Dermis microvascular lymphatic vessel endothelial cell (primary cell): ENCODE measurements around the gene GRK4. TPM values are rescaled to one million over a fixed set of nuclear protein-coding genes. Genes with fewer than 3 reads are reported as not detected.
"Not testable (repeated sequence)": the region's sequence is repeated elsewhere in the genome, so short reads cannot be mapped to it uniquely, and the experiment has no call there.

Experiments used
- DNase-seq, 2 donors: peaks; one replicate each; pipeline versions ENCODE4 v3.0.0 to v3.0.0-alpha.2; 2010; ENCODE audit warnings: low read depth in 2 of 2
- total RNA-seq: library from RNA; depleted of rRNA; stranded (reverse); fragments of >200 nt; gene quantifications from 2 replicates; pipeline ENCODE4 v1.2.1, GENCODE V29; 2014

GRK4 gene
- total RNA-seq, 1 donor from 2014 or later = 2.4 TPM

DNA sequence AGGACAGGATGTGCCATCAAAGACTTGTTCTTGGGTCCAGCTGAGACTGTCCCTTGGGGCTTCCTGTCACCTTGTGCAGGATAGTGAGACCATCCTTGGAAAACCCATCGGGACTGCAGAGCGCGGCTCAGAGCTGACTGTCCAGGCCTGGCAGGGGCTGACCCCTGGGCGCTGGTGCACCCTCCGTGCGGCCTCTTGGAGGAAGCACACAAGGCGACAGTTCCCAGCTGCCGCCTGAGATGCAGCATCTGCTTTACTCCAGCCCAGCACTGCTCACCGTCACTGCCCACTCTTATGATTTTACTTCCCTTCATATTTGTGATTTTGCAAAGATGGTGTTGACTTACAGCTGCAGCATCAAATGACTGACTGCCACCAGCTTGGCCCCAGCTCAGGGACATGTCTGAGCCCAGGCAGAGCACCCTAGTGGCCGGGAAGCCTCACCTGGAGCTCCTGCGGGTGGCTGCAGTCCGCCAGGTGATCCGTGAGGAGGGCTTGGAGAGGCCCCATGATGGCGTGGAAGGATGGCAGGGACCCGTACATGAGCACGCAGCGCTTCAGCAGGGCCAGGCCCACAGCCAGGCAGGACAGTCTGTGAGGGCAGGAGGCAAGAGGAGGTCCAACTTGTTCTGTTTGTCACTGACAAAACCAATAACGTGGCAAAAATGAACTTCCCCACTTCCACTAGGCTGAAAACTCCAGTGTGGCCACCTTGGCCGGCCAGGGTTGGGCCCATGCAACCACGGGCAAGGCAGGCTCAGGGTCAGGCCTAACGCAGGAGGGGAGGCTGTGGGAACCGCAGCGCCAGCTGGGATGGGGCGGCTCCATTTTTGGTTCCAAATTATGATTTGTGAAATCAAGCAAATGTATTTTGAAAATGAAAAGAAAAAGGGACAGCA, 22.0 kb upstream of the GRK4 start:
- no peak for DNase-seq

DNA sequence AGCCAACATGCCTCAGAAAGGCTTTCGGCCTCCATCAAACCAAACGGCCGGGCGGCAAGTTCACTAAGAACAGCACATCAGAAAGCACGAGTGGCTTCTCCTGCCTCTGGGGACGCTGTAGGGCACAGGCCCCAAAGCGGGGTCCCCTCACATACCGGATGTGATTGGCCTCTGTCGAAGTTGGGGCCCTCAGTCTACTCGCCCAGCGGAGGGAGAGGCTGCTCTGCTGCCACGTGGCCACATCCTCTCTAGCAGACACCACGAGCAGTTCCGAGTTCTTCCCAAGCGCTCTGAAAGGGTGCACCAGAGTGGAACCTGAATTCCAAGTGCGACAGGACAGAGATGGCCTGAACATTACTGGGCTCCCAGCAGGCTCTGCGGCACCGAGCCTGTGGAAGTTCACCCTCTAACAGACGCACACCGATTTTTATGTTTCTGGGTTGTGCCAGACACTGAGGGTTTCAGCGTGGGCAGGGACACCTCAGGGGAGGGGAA, 21.3 kb upstream of the GRK4 start:
- DNase-seq = no peak

DNA sequence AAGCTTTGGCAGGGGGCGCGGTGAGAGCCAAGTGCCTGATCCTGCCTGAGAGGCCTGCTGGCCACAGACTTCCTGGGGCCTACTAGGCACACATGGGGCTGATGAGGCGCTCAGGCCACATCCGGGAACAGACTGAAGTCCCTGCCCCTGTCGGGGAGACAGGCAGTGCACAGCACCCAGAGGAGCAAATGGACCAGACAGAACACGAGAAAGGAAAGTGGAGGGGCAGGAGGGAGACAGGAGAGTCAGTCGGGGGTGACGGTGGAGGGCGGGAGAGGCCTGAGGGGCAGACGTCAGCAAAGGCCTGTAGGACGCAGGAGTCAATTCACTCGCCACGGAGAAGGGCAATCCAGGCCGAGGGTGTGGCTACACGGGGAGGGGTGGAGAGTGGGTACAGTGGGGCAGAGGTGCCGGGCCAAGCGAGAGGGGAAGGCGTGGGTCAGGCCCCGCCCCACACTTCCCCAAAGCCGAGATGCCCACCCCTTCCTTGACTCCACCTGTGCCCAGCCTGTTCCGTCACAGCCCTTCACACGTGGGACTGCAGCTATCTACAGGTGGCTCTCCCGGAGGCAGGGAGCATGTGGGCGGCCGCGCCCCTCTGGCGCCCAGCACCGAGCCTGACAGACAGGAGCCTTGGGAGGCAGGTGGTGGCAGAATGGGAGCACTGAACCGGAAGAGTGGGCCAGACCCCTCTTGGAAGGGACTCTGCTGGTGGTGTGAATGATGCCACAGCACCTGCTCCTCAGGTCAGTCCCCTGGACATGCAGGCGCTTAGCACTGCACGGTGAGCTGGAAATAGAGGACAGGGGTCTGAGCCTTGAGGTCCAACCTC, 20.6 kb upstream of the GRK4 start:
- DNase-seq = no peak

DNA sequence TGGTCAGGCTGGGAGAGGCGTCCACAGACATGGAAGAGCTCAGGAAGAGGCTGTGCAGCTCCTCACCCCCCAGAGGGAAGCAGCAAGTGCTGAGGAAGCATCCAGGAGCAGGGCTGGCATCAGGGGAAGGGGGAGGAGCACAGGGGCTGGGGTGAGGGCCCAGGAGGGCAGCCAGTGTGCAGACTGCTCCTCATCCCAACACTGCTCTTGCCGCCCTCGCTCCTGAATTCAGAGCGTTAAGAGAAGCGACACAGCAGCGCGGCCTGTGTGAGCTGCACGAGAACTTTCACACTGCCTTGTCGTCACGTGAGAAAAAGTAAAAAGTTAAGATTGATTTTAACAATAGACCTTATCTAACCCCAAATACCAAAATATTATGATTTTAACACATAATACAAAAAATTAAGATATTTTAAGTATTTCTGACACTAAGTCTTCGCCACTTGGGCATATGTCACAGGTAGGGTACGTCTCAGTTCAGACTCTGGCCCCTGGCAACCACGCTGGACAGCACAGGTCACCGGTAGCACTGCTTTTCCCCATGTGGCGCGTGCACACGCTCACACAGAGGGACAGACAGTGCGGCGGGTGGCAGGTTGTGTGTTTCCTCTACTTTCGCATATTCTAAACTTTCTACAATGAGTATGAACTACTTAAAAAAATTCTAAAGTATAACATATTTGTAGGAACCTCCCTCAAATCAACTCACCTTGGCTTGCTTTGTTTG, 19.8 kb upstream of the GRK4 start:
- DNase-seq = no peak

DNA sequence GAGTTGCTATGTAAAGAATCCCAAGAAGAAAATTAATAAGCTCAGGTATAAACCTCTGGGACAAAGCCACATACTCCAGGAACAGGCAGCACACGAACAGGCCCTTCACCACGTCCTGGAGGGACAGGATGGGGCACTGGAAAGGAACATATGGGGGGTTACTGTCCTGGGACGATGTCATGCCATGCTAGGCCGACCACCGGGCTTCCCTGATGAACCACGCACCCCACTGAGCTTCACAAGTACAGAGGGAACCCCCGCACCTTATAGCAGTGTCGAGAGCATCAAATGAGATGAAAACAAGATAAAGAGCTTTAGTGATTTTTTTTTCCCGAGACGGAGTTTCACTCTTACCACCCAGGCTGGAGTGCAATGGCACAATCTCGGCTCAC, 19.3 kb upstream of the GRK4 start:
- no peak for DNase-seq

DNA sequence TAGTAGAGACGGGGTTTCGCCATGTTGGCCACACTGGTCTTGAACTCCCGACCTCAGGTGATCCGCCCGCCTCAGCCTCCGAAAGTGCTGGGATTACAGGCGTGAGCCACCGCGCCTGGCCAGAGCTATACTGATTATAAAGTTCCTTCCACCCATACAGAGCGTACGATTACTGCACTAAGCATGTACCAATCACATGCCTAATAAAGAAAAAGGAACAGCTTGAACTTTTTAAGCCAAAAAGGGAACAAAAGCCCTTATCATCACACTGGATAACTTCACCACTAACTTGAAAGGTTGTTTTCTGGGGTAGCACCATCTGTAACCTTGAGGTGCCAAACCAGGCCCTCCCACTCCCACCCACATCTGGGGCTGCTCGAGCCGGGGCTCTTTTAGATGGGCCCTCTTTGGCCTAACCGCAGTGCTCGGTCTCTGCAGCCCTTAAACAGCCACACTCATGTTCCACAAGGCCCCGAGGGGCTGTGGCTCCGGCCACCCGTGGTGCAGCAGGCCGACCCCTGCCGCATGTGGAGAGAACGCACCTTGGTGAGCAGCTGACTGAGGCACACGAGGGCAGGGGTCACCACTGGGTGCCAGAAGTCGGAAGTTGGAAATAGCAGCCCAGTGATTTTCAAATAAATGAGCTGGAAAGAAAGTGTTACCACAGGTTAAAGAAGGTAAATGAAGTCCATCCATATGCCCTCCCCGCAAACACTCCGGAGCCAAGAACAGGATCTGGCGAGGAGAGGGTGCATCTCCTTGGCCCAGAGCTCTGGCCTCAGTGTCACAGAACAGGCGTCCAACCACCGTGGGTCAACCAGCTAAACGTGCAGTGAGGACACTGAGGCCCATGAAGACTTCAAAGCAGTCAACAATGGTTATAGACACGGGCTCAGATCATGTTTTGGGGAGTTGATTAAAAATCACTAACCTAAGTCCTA, 18.5 kb upstream of the GRK4 start:
- no peak for DNase-seq

GRCh38 chr4:2945619-2946604, 17.5 kb upstream of the GRK4 start:
- DNase-seq = not testable (repeated sequence)

GRCh38 chr4:2946812-2947600, 16.4 kb upstream of the GRK4 start:
- no peak for DNase-seq

- DNase-seq = no peak
Observed at GRCh38 chr4:2947926-2948325, 15.4 kb upstream of the GRK4 start.

GRCh38 chr4:2948895-2949781, 14.2 kb upstream of the GRK4 start:
- peak in 1 of 2 donors; percentile 39 for DNase-seq

DNA sequence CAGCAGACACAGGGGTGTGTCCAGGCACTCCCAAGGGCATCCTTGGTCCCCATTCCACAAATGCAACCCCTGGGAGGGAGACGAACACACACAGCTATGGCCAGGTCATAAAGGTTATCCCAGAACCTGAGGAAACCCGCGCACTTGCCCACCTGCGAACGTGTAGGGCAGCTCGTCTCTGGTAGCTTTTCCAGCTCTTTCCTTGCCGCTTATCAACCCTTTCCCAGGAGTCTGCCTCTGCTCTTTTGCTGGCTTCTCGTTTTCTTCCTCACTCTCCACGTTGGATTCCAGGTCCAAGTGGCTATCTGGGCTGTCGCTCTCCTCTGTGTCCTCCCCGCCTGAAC, 13.6 kb upstream of the GRK4 start:
- DNase-seq = no peak

GRCh38 chr4:2950221-2950989, 13.0 kb upstream of the GRK4 start:
- no peak for DNase-seq

GRCh38 chr4:2953496-2953895, 9.9 kb upstream of the GRK4 start:
- no peak for DNase-seq

GRCh38 chr4:2954358-2955185, 8.8 kb upstream of the GRK4 start:
- DNase-seq = no peak

DNA sequence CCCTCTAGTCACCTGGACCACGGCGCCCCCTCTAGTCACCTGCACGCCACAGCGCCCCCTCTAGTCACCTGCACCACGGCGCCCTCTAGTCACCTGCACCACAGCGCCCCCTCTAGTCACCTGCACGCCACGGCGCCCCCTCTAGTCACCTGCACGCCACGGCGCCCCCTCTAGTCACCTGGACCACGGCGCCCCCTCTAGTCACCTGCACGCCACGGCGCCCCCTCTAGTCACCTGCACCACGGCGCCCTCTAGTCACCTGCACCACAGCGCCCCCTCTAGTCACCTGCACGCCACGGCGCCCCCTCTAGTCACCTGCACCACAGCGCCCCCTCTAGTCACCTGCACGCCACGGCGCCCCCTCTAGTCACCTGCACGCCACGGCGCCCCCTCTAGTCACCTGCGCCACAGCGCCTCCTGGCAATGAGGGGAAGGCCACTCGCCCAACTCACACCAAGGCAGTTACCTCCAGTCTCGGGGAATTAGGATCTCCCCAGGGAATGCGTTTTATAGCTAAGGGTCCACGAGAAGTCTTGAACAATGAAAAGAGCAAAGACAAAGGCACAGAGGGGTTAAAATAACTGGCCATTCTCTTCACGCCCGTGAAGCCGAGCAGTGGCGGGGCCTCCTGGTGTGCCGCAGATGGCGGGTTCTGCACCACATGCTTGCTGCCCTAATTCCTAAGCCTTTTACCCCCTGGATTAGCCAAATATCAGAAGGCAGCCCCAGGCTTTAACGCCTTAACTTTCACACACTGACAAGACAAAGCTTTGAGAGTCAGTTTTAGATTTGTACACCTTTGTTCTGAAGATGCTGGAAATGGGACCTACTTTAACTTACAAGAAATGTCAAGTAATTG, 8.0 kb upstream of the GRK4 start:
- not testable (repeated sequence) for DNase-seq
